ENCODE measurements around the gene SNCAIP.

The SNCAIP gene

DNA sequence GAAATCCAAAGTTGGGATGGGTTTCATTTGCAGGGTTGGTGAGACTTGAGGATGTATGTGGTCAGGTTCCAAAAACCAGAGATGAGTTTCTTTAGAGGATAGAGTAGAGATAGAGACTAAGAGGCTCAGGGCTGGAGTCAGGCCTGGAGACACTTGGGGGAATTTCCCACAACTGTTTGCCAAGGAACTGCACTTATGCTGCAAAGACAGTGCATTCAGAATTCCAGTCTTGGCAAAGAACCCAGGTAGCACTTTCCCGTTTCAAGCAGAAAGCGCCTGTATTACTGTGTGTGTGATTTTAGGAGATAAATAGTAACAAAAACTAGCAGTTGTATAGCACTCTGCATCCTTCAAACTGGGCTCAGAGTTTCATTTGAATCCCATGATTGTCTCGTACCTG, 55.4 kb downstream of the SNCAIP start:
- ATAC-seq = no peak
- no peak for TF ChIP-seq GLIS3 (CRISPR knock-in tag; IDR thresholded peaks at IDR 0.05)
- no peak for TF ChIP-seq ARNTL (CRISPR knock-in tag; IDR thresholded peaks at IDR 0.05; ENCODE audit: borderline replicate concordance, low read depth)
- TF ChIP-seq, protein P1, sequence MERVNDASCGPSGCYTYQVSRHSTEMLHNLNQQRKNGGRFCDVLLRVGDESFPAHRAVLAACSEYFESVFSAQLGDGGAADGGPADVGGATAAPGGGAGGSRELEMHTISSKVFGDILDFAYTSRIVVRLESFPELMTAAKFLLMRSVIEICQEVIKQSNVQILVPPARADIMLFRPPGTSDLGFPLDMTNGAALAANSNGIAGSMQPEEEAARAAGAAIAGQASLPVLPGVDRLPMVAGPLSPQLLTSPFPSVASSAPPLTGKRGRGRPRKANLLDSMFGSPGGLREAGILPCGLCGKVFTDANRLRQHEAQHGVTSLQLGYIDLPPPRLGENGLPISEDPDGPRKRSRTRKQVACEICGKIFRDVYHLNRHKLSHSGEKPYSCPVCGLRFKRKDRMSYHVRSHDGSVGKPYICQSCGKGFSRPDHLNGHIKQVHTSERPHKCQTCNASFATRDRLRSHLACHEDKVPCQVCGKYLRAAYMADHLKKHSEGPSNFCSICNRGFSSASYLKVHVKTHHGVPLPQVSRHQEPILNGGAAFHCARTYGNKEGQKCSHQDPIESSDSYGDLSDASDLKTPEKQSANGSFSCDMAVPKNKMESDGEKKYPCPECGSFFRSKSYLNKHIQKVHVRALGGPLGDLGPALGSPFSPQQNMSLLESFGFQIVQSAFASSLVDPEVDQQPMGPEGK (CRISPR knock-in tag; IDR thresholded peaks at IDR 0.05; ENCODE audit: borderline replicate concordance) = no peak
- TF ChIP-seq, protein P2, sequence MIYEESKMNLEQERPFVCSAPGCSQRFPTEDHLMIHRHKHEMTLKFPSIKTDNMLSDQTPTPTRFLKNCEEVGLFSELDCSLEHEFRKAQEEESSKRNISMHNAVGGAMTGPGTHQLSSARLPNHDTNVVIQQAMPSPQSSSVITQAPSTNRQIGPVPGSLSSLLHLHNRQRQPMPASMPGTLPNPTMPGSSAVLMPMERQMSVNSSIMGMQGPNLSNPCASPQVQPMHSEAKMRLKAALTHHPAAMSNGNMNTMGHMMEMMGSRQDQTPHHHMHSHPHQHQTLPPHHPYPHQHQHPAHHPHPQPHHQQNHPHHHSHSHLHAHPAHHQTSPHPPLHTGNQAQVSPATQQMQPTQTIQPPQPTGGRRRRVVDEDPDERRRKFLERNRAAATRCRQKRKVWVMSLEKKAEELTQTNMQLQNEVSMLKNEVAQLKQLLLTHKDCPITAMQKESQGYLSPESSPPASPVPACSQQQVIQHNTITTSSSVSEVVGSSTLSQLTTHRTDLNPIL (CRISPR knock-in tag; IDR thresholded peaks at IDR 0.05; ENCODE audit: low read depth) = no peak
- no peak for TF ChIP-seq ZFP3 (CRISPR knock-in tag; IDR thresholded peaks at IDR 0.05)
- TF ChIP-seq BACH2 (CRISPR knock-in tag; IDR thresholded peaks at IDR 0.05; ENCODE audit: borderline replicate concordance) = no peak
- no peak for TF ChIP-seq CSDC2 (CRISPR knock-in tag; IDR thresholded peaks at IDR 0.05)
- no peak for TF ChIP-seq PPARA (CRISPR knock-in tag; IDR thresholded peaks at IDR 0.05; ENCODE audit: borderline replicate concordance)
- TF ChIP-seq ISL1 (CRISPR knock-in tag; IDR thresholded peaks at IDR 0.05) = no peak
- no peak for TF ChIP-seq OSR1 (CRISPR knock-in tag; IDR thresholded peaks at IDR 0.05)
- TF ChIP-seq RARB (CRISPR knock-in tag; IDR thresholded peaks at IDR 0.05) = no peak
- no peak for TF ChIP-seq TCF4 (CRISPR knock-in tag; IDR thresholded peaks at IDR 0.05; ENCODE audit: borderline replicate concordance)
- no peak for TF ChIP-seq ZNF565 (CRISPR knock-in tag; conservative IDR thresholded peaks at IDR 0.05; ENCODE audit: low read depth)
- TF ChIP-seq ZNF8 (CRISPR knock-in tag; IDR thresholded peaks at IDR 0.05) = no peak
- no peak for TF ChIP-seq ZFP30 (CRISPR knock-in tag; IDR thresholded peaks at IDR 0.05)
- no peak for TF ChIP-seq TOX (CRISPR knock-in tag; IDR thresholded peaks at IDR 0.05; ENCODE audit: borderline replicate concordance)
- TF ChIP-seq ZC3H10 (CRISPR knock-in tag; IDR thresholded peaks at IDR 0.05) = no peak
- no peak for TF ChIP-seq ZNF70 (CRISPR knock-in tag; IDR thresholded peaks at IDR 0.05)

DNA sequence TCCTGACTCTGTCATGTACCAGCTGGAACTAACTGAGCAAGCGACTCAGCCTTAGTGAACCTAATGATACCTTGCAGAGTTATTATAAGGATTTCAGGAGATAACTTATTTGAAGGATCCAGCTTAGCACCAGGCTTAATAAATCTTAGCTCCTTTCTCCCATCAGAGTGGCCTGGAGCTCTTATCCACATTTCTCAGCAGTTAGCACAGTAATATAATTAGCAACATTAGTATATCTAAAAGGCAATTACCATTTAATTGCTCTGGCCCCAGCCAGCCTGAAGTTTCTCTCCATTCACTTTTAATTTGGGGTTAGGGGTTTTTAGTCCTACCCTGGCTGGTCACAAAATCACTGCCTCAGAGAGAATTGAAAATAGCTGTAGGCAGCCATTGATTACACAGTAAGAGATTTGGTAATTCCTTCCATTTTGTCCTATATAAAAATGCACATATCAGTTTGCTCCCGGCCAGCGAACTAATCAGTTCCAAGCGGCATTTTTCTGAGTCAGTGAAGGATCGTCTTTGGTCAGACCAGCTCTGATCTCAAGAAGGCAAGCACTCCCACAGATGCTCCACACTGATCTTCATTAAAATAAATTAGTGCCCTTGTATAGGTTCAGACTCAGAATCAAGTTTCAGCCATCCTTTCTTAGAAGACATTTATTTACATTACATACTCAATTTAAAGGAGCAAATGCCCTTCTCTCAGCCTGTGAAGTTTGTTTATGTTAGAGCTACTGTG, 56.6 kb downstream of the SNCAIP start:
- TF ChIP-seq, protein P3, sequence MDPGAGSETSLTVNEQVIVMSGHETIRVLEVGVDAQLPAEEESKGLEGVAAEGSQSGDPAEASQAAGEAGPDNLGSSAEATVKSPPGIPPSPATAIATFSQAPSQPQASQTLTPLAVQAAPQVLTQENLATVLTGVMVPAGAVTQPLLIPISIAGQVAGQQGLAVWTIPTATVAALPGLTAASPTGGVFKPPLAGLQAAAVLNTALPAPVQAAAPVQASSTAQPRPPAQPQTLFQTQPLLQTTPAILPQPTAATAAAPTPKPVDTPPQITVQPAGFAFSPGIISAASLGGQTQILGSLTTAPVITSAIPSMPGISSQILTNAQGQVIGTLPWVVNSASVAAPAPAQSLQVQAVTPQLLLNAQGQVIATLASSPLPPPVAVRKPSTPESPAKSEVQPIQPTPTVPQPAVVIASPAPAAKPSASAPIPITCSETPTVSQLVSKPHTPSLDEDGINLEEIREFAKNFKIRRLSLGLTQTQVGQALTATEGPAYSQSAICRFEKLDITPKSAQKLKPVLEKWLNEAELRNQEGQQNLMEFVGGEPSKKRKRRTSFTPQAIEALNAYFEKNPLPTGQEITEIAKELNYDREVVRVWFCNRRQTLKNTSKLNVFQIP (CRISPR knock-in tag; IDR thresholded peaks at IDR 0.05; ENCODE audit: borderline replicate concordance, low read depth) = no peak
- TF ChIP-seq ZC3H10 (CRISPR knock-in tag; IDR thresholded peaks at IDR 0.05) (no peak), ARNTL (CRISPR knock-in tag; IDR thresholded peaks at IDR 0.05; ENCODE audit: borderline replicate concordance, low read depth) (no peak), OSR1 (CRISPR knock-in tag; IDR thresholded peaks at IDR 0.05) (no peak), RARB (CRISPR knock-in tag; IDR thresholded peaks at IDR 0.05) (no peak), TOX (CRISPR knock-in tag; IDR thresholded peaks at IDR 0.05; ENCODE audit: borderline replicate concordance) (no peak), ISL1 (CRISPR knock-in tag; IDR thresholded peaks at IDR 0.05) (peak; percentile 46), ESRRG (CRISPR knock-in tag; IDR thresholded peaks at IDR 0.05) (no peak), ZFP30 (CRISPR knock-in tag; IDR thresholded peaks at IDR 0.05) (no peak)
- no peak for ATAC-seq

DNA sequence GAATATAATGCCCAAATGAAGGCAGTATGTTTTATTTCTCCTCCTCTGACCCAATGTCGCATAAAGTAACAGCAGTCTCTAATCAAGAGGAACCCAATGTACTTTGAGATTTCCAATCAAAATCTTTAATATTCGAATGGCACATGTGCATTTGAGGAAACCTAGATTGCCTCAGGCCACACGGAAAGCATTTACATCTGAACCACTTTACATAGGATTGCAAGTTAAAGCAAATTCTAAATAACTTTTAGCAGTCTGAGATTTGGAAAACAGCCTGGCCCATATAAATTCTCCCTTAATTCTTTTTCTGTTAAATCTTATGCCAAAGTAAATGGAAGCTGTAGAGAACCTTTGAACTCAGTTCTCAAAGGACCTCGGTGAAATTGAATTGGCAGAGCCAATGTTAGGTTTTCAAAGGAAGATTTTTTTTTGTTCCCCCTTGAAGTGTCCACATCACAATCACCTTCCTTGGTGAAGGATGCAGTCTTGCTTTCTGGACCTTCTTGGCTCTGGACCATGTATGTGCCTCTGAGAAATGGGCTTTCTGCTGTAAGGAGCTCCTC, 57.3 kb downstream of the SNCAIP start:
- ATAC-seq = no peak
- no peak for TF ChIP-seq ESRRG (CRISPR knock-in tag; IDR thresholded peaks at IDR 0.05)
- TF ChIP-seq ZC3H10 (CRISPR knock-in tag; IDR thresholded peaks at IDR 0.05) = no peak
- TF ChIP-seq TOX (CRISPR knock-in tag; IDR thresholded peaks at IDR 0.05; ENCODE audit: borderline replicate concordance) = no peak
- no peak for TF ChIP-seq CSDC2 (CRISPR knock-in tag; IDR thresholded peaks at IDR 0.05)
- no peak for TF ChIP-seq GLIS3 (CRISPR knock-in tag; IDR thresholded peaks at IDR 0.05)
- TF ChIP-seq, protein P1 (CRISPR knock-in tag; IDR thresholded peaks at IDR 0.05; ENCODE audit: borderline replicate concordance) = no peak
- TF ChIP-seq ZFP3 (CRISPR knock-in tag; IDR thresholded peaks at IDR 0.05) = no peak
- TF ChIP-seq ISL1 (CRISPR knock-in tag; IDR thresholded peaks at IDR 0.05) = no peak
- no peak for TF ChIP-seq PPARA (CRISPR knock-in tag; IDR thresholded peaks at IDR 0.05; ENCODE audit: borderline replicate concordance)
- TF ChIP-seq OSR1 (CRISPR knock-in tag; IDR thresholded peaks at IDR 0.05) = no peak
- TF ChIP-seq, protein P4, sequence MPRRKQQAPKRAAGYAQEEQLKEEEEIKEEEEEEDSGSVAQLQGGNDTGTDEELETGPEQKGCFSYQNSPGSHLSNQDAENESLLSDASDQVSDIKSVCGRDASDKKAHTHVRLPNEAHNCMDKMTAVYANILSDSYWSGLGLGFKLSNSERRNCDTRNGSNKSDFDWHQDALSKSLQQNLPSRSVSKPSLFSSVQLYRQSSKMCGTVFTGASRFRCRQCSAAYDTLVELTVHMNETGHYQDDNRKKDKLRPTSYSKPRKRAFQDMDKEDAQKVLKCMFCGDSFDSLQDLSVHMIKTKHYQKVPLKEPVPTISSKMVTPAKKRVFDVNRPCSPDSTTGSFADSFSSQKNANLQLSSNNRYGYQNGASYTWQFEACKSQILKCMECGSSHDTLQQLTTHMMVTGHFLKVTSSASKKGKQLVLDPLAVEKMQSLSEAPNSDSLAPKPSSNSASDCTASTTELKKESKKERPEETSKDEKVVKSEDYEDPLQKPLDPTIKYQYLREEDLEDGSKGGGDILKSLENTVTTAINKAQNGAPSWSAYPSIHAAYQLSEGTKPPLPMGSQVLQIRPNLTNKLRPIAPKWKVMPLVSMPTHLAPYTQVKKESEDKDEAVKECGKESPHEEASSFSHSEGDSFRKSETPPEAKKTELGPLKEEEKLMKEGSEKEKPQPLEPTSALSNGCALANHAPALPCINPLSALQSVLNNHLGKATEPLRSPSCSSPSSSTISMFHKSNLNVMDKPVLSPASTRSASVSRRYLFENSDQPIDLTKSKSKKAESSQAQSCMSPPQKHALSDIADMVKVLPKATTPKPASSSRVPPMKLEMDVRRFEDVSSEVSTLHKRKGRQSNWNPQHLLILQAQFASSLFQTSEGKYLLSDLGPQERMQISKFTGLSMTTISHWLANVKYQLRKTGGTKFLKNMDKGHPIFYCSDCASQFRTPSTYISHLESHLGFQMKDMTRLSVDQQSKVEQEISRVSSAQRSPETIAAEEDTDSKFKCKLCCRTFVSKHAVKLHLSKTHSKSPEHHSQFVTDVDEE (CRISPR knock-in tag; IDR thresholded peaks at IDR 0.05) = no peak
- TF ChIP-seq ZFP30 (CRISPR knock-in tag; IDR thresholded peaks at IDR 0.05) = no peak
- TF ChIP-seq, protein P2 (CRISPR knock-in tag; IDR thresholded peaks at IDR 0.05; ENCODE audit: low read depth) = no peak

All from SK-N-SH treated with all-trans-retinoic acid at 6 μM for 48 hours (cell line).